Fibroblast of villous mesenchyme (primary cell): Measurements from ENCODE around the gene NLGN1. TPM values are rescaled to one million over a fixed set of nuclear protein-coding genes. Genes with fewer than 3 reads are reported as not detected.

Source experiments
- DNase-seq: peaks from one replicate; pipeline ENCODE4 v3.0.0-alpha.2; 2010; ENCODE audit warnings: low read depth
- H3K4me3 ChIP-seq: 2 replicates; pipeline ENCODE4 v1.5.1; 2011; ENCODE audit warnings: low read depth, mild to moderate bottlenecking, low read length
- CTCF ChIP-seq: IDR thresholded peaks from 2 replicates; pipeline ENCODE4 v1.5.1; 2012; ENCODE audit warnings: low read depth, mild to moderate bottlenecking, low read length; ENCODE audit not compliant: insufficient read depth
- total RNA-seq: library from RNA; depleted of rRNA; stranded (reverse); fragments of >200 nt; gene quantifications from 2 replicates; pipeline ENCODE4 v1.2.3, GENCODE V29; 2012

Gene NLGN1
- total RNA-seq, 1 donor = 18.1 TPM

GRCh38 chr3:174146008-174146407, 748.5 kb downstream of the NLGN1 start:
- H3K4me3 ChIP-seq = no peak overlapping the region
- TF ChIP-seq CTCF = no peak
- no peak for DNase-seq

- H3K4me3 ChIP-seq = no peak overlapping the region
- no peak for DNase-seq
- no peak for TF ChIP-seq CTCF
Observed at GRCh38 chr3:174147798-174148197, 750.3 kb downstream of the NLGN1 start.

GRCh38 chr3:174153871-174154270, 756.3 kb downstream of the NLGN1 start:
- DNase-seq = no peak
- TF ChIP-seq CTCF = no peak
- no peak overlapping the region for H3K4me3 ChIP-seq

GRCh38 chr3:174156200-174156599, 758.7 kb downstream of the NLGN1 start:
- no peak for DNase-seq
- TF ChIP-seq CTCF = no peak
- H3K4me3 ChIP-seq = no peak overlapping the region

- no peak for TF ChIP-seq CTCF
- H3K4me3 ChIP-seq = no peak overlapping the region
- DNase-seq = no peak
Observed at GRCh38 chr3:174158674-174159073, 761.1 kb downstream of the NLGN1 start.

- H3K4me3 ChIP-seq = no peak overlapping the region
- TF ChIP-seq CTCF = no peak
- no peak for DNase-seq
Observed at GRCh38 chr3:174159604-174160003, 762.1 kb downstream of the NLGN1 start.

GRCh38 chr3:174162550-174162949, 765.0 kb downstream of the NLGN1 start:
- no peak overlapping the region for H3K4me3 ChIP-seq
- no peak for TF ChIP-seq CTCF
- DNase-seq = peak; percentile 4
